IMR-90 (cell line): ENCODE measurements around the gene ABCC9. TPM values are rescaled to one million over a fixed set of nuclear protein-coding genes. Genes with fewer than 3 reads are reported as not detected.

Experiments used
- ATAC-seq: fragments of 200-7000 bp; cut with Tn5 transposase; 2 replicates; pipeline ENCODE4 v1.9.1; 2020; ENCODE audit warnings: low read depth, mild to moderate bottlenecking, moderate library complexity
- BruUV-seq: library from RNA; stranded (reverse); fragments of 400-500 nt; replicated peaks from 2 replicates; lab custom pipeline; 2021; lab: Mats Ljungman, UMichigan
- CTCF ChIA-PET: fragments of 300-600 bp; formaldehyde crosslinking; extraction: SDS; loops from one replicate; lab custom pipeline; 2021; ENCODE audit warnings: antibody characterized with exemption; lab: Yijun Ruan, JAX
- POLR2A ChIA-PET: fragments of 300-600 bp; sonication (Branson Sonifier 250); formaldehyde crosslinking; loops from one replicate; lab custom pipeline; 2022; ENCODE audit warnings: antibody characterized with exemption; ENCODE audit not compliant: unreplicated experiment; lab: Charles Lee
- DNase-seq: peaks from one replicate; pipeline ENCODE4 v3.0.0; 2013
- H2AFZ ChIP-seq: replicated peaks from 2 replicates; pipeline ENCODE3; 2013; ENCODE audit warnings: low read length, mild to moderate bottlenecking; ENCODE audit not compliant: poor library complexity
- H2AK5ac ChIP-seq: 2 replicates; pipeline ENCODE4 v1.6.1; 2013; ENCODE audit warnings: low read depth, low read length, inconsistent platforms
- H2AK9ac ChIP-seq: replicated peaks from 2 replicates; pipeline ENCODE3; 2013; ENCODE audit warnings: mild to moderate bottlenecking, low read depth, low read length, moderate library complexity; ENCODE audit not compliant: poor library complexity
- H2BK120ac ChIP-seq: 2 replicates; pipeline ENCODE4 v1.6.1; 2013; ENCODE audit warnings: low read depth, low read length, inconsistent platforms
- H2BK15ac ChIP-seq: 3 replicates; pipeline ENCODE4 v1.6.1; 2013; ENCODE audit warnings: low read depth, low read length, inconsistent platforms
- H2BK20ac ChIP-seq: 2 replicates; pipeline ENCODE4 v1.6.1; 2013; ENCODE audit warnings: low read depth, mild to moderate bottlenecking, inconsistent platforms, low read length, moderate library complexity
- H2BK5ac ChIP-seq: 2 replicates; pipeline ENCODE4 v1.6.1; 2013; ENCODE audit warnings: mild to moderate bottlenecking, low read depth, low read length, inconsistent platforms; ENCODE audit not compliant: poor library complexity, severe bottlenecking
- H3K14ac ChIP-seq: replicated peaks from 2 replicates; pipeline ENCODE4 v1.6.1; 2013; ENCODE audit warnings: low read depth, low read length, inconsistent platforms
- H3K18ac ChIP-seq: 2 replicates; pipeline ENCODE4 v1.6.1; 2013; ENCODE audit warnings: low read depth, low read length, control low read depth
- H3K23ac ChIP-seq: 2 replicates; pipeline ENCODE4 v1.6.1; 2013; ENCODE audit warnings: low read depth, low read length, inconsistent platforms
- H3K27ac ChIP-seq: 2 replicates; pipeline ENCODE4 v1.5.1; 2013; ENCODE audit warnings: mild to moderate bottlenecking, control low read depth, low read length; ENCODE audit not compliant: insufficient read depth
- H3K27me3 ChIP-seq: 2 replicates; pipeline ENCODE4 v1.6.1; 2013; ENCODE audit warnings: low read length; ENCODE audit not compliant: control insufficient read depth, insufficient read depth
- H3K36me3 ChIP-seq: 2 replicates; pipeline ENCODE4 v1.6.1; 2013; ENCODE audit warnings: low read length, mixed read lengths; ENCODE audit not compliant: control insufficient read depth, insufficient read depth
- H3K4ac ChIP-seq: 2 replicates; pipeline ENCODE4 v1.6.1; 2013; ENCODE audit warnings: low read depth, low read length, inconsistent platforms
- H3K4me1 ChIP-seq: 2 replicates; pipeline ENCODE4 v1.6.1; 2013; ENCODE audit warnings: low read length, mixed read lengths; ENCODE audit not compliant: control insufficient read depth, insufficient read depth
- H3K4me2 ChIP-seq: 2 replicates; pipeline ENCODE4 v1.6.1; 2013; ENCODE audit warnings: low read depth, mild to moderate bottlenecking, control low read depth, low read length, moderate library complexity
- H3K4me3 ChIP-seq: 2 replicates; pipeline ENCODE4 v1.5.1; 2013; ENCODE audit warnings: low read depth, mild to moderate bottlenecking, control low read depth, low read length, moderate library complexity; ENCODE audit not compliant: insufficient read depth
- H3K56ac ChIP-seq: 2 replicates; pipeline ENCODE4 v1.6.1; 2013; ENCODE audit warnings: low read length, inconsistent platforms; ENCODE audit not compliant: insufficient read depth; ENCODE audit errors: extremely low read depth
- H3K79me1 ChIP-seq, 2 experiments: 2 replicates each; pipeline ENCODE4 v1.6.1; 2013; ENCODE audit warnings: low read length in 2 of 2, inconsistent platforms in 1 of 2, low read depth in 1 of 2
- H3K9ac ChIP-seq: 2 replicates; pipeline ENCODE4 v1.6.1; 2013; ENCODE audit warnings: low read depth, low read length, control low read depth
- H3K9me1 ChIP-seq: 2 replicates; pipeline ENCODE4 v1.6.1; 2013; ENCODE audit warnings: low read length, inconsistent platforms; ENCODE audit not compliant: insufficient read depth
- H3K9me3 ChIP-seq: 2 replicates; pipeline ENCODE4 v1.6.1; 2013; ENCODE audit warnings: low read length; ENCODE audit not compliant: control insufficient read depth, insufficient read depth
- H4K20me1 ChIP-seq: 2 replicates; pipeline ENCODE4 v1.6.1; 2013; ENCODE audit warnings: low read length, inconsistent platforms; ENCODE audit not compliant: insufficient read depth
- H4K5ac ChIP-seq: 2 replicates; pipeline ENCODE4 v1.6.1; 2013; ENCODE audit warnings: mild to moderate bottlenecking, low read depth, low read length, control low read depth
- H4K8ac ChIP-seq, 2 experiments: 2 replicates each; pipeline ENCODE4 v1.6.1; 2013; ENCODE audit warnings: low read depth in 2 of 2, low read length in 2 of 2, control low read depth in 1 of 2, inconsistent platforms in 1 of 2
- H4K91ac ChIP-seq: 2 replicates; pipeline ENCODE4 v1.6.1; 2013; ENCODE audit warnings: low read depth, low read length, inconsistent platforms; ENCODE audit not compliant: insufficient read depth
- BHLHE40 ChIP-seq: fragments of 150-350 bp; IDR thresholded peaks from 2 replicates; pipeline ENCODE4 v1.6.1; 2016; ENCODE audit warnings: mild to moderate bottlenecking, low read depth, low read length
- CEBPB ChIP-seq: IDR thresholded peaks from 2 replicates; pipeline ENCODE4 v1.6.1; 2012; ENCODE audit warnings: low read depth, low read length, improper control_type of control experiment
- CHD1 ChIP-seq: IDR thresholded peaks from 2 replicates; pipeline ENCODE4 v1.6.1; 2012; ENCODE audit warnings: low read depth, low read length, improper control_type of control experiment
- FOS ChIP-seq: fragments of 150-350 bp; IDR thresholded peaks from 2 replicates; pipeline ENCODE4 v1.6.1; 2016; ENCODE audit warnings: low read depth, low read length
- MAFK ChIP-seq: IDR thresholded peaks from 2 replicates; pipeline ENCODE4 v1.6.1; 2012; ENCODE audit warnings: low read depth, low read length, improper control_type of control experiment
- MAZ ChIP-seq: IDR thresholded peaks from 2 replicates; pipeline ENCODE4 v1.6.1; 2012; ENCODE audit warnings: low read depth, mild to moderate bottlenecking, low read length, improper control_type of control experiment, moderate library complexity, borderline replicate concordance
- MXI1 ChIP-seq: IDR thresholded peaks from 2 replicates; pipeline ENCODE4 v1.6.1; 2012; ENCODE audit warnings: low read depth, mild to moderate bottlenecking, low read length, moderate library complexity, borderline replicate concordance
- NFE2L2 ChIP-seq: fragments of 150-350 bp; IDR thresholded peaks from 2 replicates; pipeline ENCODE4 v1.6.1; 2016; ENCODE audit warnings: low read depth, mild to moderate bottlenecking, low read length
- POLR2A ChIP-seq: IDR thresholded peaks from 2 replicates; pipeline ENCODE4 v1.6.1; 2012; ENCODE audit warnings: mild to moderate bottlenecking, low read depth, low read length
- RAD21 ChIP-seq: IDR thresholded peaks from 2 replicates; pipeline ENCODE4 v1.6.1; 2012; ENCODE audit warnings: low read length, improper control_type of control experiment
- RCOR1 ChIP-seq: IDR thresholded peaks from 2 replicates; pipeline ENCODE4 v1.6.1; 2012; ENCODE audit warnings: mild to moderate bottlenecking, low read length, improper control_type of control experiment; ENCODE audit not compliant: insufficient replicate concordance
- RFX5 ChIP-seq: IDR thresholded peaks from 2 replicates; pipeline ENCODE4 v1.8.0; 2012; ENCODE audit warnings: low read depth, mild to moderate bottlenecking, low read length, moderate library complexity
- SMC3 ChIP-seq: fragments of 150-350 bp; IDR thresholded peaks from 2 replicates; pipeline ENCODE4 v1.6.1; 2016; ENCODE audit warnings: low read depth, mild to moderate bottlenecking, antibody characterized with exemption, low read length, moderate library complexity
- WGBS, 2 experiments: methylation state at CpG; one replicate each; pipeline versions ENCODE4 v1.1.5 to v1.1.7; 2013; ENCODE audit warnings: missing lambda C conversion rate in 2 of 2; ENCODE audit not compliant: insufficient read length in 1 of 2; ENCODE audit errors: extremely low coverage in 2 of 2; 5-methylcytosine and 5-hydroxymethylcytosine counted together
- dilution Hi-C: fragments of 300-500 bp; cut with HindIII; formaldehyde crosslinking; loops from one replicate; pipeline ENCODE4 v1.14.3; 2018; ENCODE audit warnings: low sequenced_read_pairs; ENCODE audit not compliant: unreplicated experiment
- in situ Hi-C: fragments of 300-500 bp; cut with MboI; formaldehyde crosslinking; loops from 3 replicates; pipeline ENCODE4 v1.14.3; 2019; ENCODE audit warnings: low sequenced_read_pairs, inconsistent platforms, mixed read lengths
- intact Hi-C: fragments of 100-400 bp; cut with micrococcal nuclease; formaldehyde crosslinking; loops from 2 replicates; pipeline ENCODE4 v1.10.0; 2022
- polyA plus RNA-seq, 3 experiments: library from polyadenylated mRNA; depleted of rRNA; stranded (reverse); fragments of >200 nt; gene quantifications; 2 replicates each; pipeline ENCODE4 v1.2.3, GENCODE V29; 2012; ENCODE audit warnings: low replicate concordance in 1 of 3
- total RNA-seq: library from RNA; depleted of rRNA; stranded (reverse); fragments of >200 nt; gene quantifications from 2 replicates; pipeline ENCODE4 v1.2.3, GENCODE V29; 2012
- TF ChIP-seq, protein P1 (sequence below): fragments of 150-350 bp; IDR thresholded peaks from 2 replicates; pipeline ENCODE4 v1.6.1; 2016; ENCODE audit warnings: low read depth, mild to moderate bottlenecking, low read length, moderate library complexity, borderline replicate concordance
- TF ChIP-seq, protein P2 (sequence below): fragments of 150-350 bp; IDR thresholded peaks from 2 replicates; pipeline ENCODE4 v1.6.1; 2017; ENCODE audit warnings: mild to moderate bottlenecking, antibody characterized with exemption, low read length, low read depth
- TF ChIP-seq, protein P3 (sequence below): conservative IDR thresholded peaks from 2 replicates; pipeline ENCODE4 v1.5.1; 2012; ENCODE audit warnings: mild to moderate bottlenecking, low read depth, low read length, improper control_type of control experiment

ABCC9 gene
- total and polyA plus RNA-seq, 2 of the 4 experiments (the other 2 are of a cell fraction): 1.2 to 6.6 TPM

DNA sequence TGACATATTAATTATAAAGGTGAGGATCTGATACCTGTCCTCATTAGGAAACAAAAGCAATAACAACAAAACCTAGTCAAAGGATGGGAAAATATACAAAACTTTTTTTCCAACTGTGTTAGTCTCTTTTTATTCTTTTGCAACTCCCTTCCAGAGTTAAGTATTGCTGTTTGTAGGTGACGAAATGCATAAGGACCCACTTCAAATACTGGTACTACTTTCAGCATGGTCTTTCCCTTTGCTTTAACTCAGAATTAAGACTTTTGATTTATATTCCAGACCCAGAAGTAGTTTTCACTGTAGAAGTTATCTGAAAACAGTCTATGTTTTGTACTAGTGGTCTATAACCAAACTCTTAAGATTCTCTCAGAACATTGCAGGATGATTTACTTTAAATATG, 34.1 kb upstream of the ABCC9 start:
- no CpG with 5 or more reads among the region's 1 CpG for WGBS, 2 experiments
- ChIA-PET CTCF (interaction anchor here (0.6 kb wide), 1 partner anchor 35 kb away, joined by 3 read pairs; no protein-coding TSS in a partner anchor), POLR2A (no interaction called here)
- Histone ChIP-seq H3K9me1 (no peaks in the 10 kb centered on the region), H3K14ac (no peak overlapping the region), H2AK5ac (no peak overlapping the region), H3K23ac (no peak overlapping the region), H3K9me3 (no peaks in the 10 kb centered on the region), H3K4me3 (no peak overlapping the region), H3K36me3 (no peaks in the 10 kb centered on the region), H2BK20ac (no peak overlapping the region), H3K4ac (no peak overlapping the region), H3K27ac (no peak overlapping the region), H4K20me1 (no peaks in the 10 kb centered on the region), H3K27me3 (no peaks in the 10 kb centered on the region), H2AK9ac (no peak overlapping the region), H3K56ac (no peak overlapping the region), H4K91ac (no peak overlapping the region), H4K5ac (no peak overlapping the region), H3K79me1 (no peaks in the 10 kb centered on the region), H3K4me1 (no peaks in the 10 kb centered on the region), H2BK15ac (no peak overlapping the region), H3K9ac (no peak overlapping the region), H2AFZ (no peak overlapping the region), H3K4me2 (no peak overlapping the region), H2BK120ac (no peak overlapping the region), H3K18ac (no peak overlapping the region), H4K8ac (no peak overlapping the region), H2BK5ac (no peak overlapping the region)
- TF ChIP-seq CHD1 (no peak), NFE2L2 (no peak), CEBPB (no peak), BHLHE40 (no peak), RCOR1 (no peak), RAD21 (no peak), POLR2A (no peak), MAZ (no peak), SMC3 (no peak), MAFK (no peak), FOS (no peak), MXI1 (no peak), RFX5 (no peak)
- TF ChIP-seq, protein P1, sequence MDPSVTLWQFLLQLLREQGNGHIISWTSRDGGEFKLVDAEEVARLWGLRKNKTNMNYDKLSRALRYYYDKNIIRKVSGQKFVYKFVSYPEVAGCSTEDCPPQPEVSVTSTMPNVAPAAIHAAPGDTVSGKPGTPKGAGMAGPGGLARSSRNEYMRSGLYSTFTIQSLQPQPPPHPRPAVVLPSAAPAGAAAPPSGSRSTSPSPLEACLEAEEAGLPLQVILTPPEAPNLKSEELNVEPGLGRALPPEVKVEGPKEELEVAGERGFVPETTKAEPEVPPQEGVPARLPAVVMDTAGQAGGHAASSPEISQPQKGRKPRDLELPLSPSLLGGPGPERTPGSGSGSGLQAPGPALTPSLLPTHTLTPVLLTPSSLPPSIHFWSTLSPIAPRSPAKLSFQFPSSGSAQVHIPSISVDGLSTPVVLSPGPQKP: no peak
- TF ChIP-seq, protein P2, sequence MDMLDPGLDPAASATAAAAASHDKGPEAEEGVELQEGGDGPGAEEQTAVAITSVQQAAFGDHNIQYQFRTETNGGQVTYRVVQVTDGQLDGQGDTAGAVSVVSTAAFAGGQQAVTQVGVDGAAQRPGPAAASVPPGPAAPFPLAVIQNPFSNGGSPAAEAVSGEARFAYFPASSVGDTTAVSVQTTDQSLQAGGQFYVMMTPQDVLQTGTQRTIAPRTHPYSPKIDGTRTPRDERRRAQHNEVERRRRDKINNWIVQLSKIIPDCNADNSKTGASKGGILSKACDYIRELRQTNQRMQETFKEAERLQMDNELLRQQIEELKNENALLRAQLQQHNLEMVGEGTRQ: no peak
- TF ChIP-seq, protein P3, sequence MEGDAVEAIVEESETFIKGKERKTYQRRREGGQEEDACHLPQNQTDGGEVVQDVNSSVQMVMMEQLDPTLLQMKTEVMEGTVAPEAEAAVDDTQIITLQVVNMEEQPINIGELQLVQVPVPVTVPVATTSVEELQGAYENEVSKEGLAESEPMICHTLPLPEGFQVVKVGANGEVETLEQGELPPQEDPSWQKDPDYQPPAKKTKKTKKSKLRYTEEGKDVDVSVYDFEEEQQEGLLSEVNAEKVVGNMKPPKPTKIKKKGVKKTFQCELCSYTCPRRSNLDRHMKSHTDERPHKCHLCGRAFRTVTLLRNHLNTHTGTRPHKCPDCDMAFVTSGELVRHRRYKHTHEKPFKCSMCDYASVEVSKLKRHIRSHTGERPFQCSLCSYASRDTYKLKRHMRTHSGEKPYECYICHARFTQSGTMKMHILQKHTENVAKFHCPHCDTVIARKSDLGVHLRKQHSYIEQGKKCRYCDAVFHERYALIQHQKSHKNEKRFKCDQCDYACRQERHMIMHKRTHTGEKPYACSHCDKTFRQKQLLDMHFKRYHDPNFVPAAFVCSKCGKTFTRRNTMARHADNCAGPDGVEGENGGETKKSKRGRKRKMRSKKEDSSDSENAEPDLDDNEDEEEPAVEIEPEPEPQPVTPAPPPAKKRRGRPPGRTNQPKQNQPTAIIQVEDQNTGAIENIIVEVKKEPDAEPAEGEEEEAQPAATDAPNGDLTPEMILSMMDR: no peak
- intact Hi-C loops: no loop called here
- BruUV-seq: no TSS peak
- dilution Hi-C loops: no loop called here
- ATAC-seq (no peak), DNase-seq (no peak)
- in situ Hi-C loops: no loop called here
